HUDEP-2 (cell line): ENCODE data around the gene RNF144A.

Experiments used
- DNase-seq, 76 experiments: peaks; one replicate each; lab custom pipeline; 2025; ENCODE audit not compliant: unreplicated experiment in 76 of 76; lab: John Stamatoyannopoulos, UW

Gene RNF144A

DNA sequence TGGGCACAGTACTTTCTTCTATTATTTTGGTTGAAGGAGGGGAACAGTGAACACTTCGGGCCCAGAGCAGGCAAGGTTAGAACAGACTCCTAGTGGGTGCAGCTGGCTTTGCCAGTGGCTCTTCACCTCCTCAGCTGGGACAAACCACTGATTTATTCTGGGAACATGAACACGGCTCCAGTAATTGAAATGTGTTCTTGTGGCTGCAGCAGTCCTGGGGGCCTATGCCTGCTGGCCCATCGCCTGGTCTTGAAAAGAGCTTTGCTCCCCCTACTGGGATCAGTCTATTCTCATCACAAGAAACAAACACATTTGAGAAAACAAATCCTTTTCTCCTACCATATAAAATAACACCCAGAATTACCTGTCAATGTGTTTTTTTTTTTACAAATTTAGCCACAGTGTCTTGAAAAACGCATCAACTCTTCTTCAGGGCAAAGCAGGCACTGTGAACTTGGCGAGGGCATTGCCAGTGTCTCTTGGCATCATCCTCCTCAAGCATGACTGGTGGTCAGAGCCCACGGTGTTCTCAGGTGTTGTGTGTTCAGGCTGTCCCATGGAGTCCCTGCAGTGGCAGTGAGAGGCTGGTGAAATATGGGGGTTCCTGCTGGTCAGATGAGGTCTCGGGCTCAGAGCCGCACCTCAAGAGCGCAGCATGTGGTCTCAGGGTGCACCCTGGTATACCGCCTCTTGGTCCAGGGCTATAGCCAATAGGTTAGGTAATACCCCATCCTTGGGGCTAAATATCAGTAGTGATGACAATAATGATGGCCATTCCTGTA, 51.3 kb downstream of the RNF144A start:
- no peak for DNase-seq

- DNase-seq: no peak
Measured at GRCh38 chr2:6970551-6970950, 53.3 kb downstream of the RNF144A start.

- DNase-seq: no peak
Measured at GRCh38 chr2:6970976-6971480, 53.8 kb downstream of the RNF144A start.

DNA sequence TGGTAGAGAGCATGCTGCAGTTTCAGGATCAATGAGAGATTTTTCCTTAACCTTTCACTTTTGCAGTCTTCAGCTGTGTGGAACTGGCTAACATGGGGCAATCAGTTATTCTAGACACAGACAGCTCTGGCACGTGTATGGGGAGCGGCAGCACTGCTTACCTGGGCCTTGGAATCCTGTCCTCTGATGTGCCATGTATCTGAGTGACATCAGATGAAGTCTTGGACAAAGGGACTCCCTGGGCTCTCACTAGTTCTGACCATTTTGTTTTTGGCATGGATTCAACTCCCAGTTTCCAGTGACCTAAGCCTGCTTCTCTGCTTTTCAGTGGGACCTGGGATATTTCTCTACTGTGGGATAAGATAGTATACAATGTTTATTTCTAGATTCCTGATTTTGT, 54.3 kb downstream of the RNF144A start:
- DNase-seq: no peak

DNA sequence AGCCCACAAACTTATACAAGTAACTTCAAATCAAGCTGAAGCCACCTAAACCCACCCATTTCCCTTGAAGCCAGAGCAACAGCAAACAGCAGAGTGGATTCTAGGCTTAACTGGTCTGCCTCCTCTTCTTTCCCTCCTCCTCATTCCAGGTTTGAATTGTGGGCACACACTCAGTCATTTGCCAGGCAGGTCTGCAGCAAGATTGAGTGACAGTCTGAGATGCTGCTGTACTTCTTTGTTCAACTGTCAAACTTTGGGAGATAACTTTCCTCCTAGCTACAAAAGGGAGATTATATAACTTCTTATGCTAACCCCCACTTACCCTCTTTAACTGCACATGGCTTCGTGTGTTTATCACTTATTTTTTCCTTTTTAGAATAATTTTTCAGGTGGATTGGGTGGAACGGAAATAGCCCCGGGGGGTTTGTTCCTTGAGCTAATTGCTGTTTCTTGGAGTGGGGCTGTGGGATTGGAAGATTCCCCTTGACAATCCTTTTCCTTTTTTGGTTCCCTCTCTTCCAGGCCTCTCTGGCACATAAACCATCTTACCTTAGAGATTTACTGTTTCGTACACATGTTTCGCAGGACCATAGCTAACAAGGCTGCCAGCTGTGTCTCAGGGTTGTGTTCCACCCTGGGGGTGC, 55.0 kb downstream of the RNF144A start:
- DNase-seq: no peak

DNA sequence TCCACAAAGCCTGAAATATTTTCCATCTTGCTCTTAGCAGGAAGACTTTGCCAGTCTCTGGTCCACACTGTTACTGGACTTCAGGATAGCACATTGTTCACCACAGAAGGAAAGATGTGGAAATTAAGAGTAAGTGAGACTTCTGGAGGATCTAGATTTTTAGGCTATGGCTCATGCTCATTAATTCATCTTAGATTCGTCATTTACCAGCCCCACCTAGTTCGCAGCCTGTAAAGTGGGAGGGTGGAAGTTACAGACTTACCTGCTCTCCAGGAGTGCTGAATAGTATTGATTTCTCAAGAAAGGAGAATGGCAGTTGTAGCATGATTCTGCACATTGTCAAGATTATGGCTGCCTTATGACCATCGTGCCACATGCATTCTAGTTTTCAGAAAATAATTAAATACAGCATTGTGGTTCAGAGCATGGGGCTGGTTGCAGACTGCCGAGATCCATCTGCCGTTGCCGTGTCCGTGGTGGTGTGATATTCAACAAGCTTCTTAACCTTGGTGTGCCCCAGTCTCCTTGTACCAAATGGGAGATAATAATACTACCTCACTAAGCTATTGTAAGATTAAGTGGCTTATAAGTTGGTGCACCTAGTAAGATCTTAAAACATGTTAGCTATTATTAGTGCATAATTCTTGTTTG, 56.8 kb downstream of the RNF144A start:
- no peak for DNase-seq

- peak in 2 of 76 experiments; percentile 11 to 12 for DNase-seq
Measured at GRCh38 chr2:6975988-6976387, 58.8 kb downstream of the RNF144A start.

GRCh38 chr2:6977113-6977741, 60.0 kb downstream of the RNF144A start:
- DNase-seq: no peak

- DNase-seq: no peak
Measured at GRCh38 chr2:6977786-6978185, 60.6 kb downstream of the RNF144A start.

GRCh38 chr2:6978991-6979390, 61.8 kb downstream of the RNF144A start:
- DNase-seq: no peak

DNA sequence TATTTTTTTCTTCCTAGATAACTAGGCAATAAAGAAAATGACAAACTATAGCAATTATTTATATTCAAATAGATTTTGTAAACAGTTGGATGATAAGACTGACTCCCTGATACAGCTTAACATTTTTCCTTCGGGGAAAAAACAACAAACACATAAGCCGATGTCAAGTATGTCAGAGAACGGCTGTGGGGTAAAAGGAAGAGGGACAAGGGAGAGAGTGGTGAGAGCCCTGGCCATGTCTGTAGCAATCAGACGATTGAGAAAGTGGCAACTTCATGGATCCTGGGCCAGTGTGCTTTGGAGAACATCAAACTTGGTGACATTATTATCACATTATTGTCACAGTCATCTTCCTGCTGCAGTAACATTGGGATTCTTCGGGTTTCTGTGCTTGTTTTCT, 65.2 kb downstream of the RNF144A start:
- DNase-seq: no peak

DNA sequence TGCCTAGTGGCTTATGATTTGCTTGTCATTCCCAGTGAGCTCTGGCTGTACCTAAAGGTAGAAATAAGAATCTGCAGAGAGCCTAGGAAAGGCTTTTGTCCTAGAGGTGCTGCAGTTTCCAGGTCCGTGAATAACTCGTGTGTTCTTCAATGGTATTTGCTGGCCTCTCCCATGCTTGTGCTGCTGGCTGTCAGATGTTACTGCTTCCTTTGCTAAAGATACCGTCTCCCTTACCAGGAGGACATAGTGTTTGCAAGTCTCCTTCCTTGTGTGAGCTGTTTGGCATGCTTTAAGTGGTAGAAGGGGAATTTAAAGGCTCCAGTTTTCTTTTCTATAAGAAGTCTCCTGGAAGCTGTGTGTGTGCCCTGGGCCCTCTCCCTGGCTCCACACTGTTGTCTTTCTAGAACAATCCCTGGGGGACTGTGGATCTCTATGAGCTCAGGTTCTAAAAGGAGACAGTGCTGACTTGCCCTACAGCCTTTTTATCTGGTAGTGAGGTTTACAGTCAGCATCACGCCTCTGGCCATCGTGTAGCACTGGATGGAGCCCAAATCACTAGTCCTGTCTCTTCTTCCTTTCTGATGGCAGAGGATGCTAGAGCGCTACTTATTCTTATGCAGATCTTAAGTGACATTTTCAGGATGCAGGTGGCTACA, 65.8 kb downstream of the RNF144A start:
- no peak for DNase-seq

GRCh38 chr2:6986301-6986911, 69.2 kb downstream of the RNF144A start:
- DNase-seq: peak in 5 of 76 experiments; percentile 12 to 26 (median 23)

GRCh38 chr2:6986912-6987361, 69.7 kb downstream of the RNF144A start:
- no peak for DNase-seq

DNA sequence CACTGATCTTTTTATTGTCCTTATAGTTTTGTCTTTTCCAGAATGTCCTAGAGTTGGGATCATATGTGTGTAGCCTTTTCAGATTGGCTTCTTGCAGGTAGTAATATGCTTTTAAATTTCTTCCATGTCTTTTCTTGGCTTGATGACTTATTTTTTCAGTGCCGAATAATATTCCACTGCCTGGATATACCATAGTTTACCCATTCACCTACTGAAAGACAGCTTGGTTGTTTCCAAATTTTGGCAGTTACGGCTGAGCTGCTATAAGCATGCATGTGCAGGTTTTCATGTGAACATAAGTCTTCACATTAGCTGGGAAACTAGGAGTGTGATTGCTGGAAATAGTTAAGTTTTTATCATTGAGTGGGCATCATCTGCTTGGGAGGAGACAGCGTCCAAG, 73.7 kb downstream of the RNF144A start:
- no peak for DNase-seq

- DNase-seq: no peak
Measured at GRCh38 chr2:6992794-6993228, 75.6 kb downstream of the RNF144A start.

- no peak for DNase-seq
Measured at GRCh38 chr2:6993229-6993640, 76.0 kb downstream of the RNF144A start.

GRCh38 chr2:6993936-6994335, 76.7 kb downstream of the RNF144A start:
- DNase-seq: no peak

- DNase-seq: no peak
Measured at GRCh38 chr2:6994536-6995128, 77.4 kb downstream of the RNF144A start.
